ENCODE results near the gene BMERB1. TPM values are rescaled to one million over a fixed set of nuclear protein-coding genes. Genes with fewer than 3 reads are reported as not detected.

Gene BMERB1
- polyA plus RNA-seq, 1 of the 3 experiments (the other 2 are of a cell fraction): 33.9 TPM

DNA sequence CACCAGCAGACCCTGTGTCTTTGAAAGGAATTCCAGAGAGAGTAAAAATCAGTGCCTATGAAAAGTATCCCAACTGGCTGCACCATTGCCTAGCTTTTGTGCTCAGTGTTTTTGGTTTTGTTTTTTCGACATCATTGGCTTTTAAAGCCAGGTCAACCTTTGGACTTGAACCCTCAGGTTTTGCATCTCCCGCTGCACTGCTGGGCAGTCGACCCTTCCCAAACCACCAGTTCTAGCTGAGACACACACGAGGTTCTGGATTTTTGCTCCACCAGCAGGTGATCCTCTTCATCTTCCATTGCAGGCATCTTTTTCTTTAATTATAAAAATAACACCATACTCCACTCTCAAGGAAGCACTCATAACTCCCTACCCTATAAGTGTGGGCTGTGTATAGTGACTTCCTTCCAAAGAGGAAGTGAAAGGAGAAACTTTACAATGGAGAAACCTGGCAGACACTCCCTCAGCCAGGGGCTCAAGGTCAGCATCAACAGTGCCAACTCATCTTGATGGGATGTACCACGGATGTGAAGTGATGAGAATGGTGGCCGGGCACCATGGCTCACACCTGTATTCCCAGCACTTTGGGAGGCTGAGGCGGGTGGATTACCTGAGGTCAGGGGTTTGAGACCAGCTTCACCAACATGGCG, 57.8 kb downstream of the BMERB1 start (continued):
- no peak for TF ChIP-seq PBX3 (IDR thresholded peaks at IDR 0.05)
- TF ChIP-seq NRF1 (IDR thresholded peaks at IDR 0.05; ENCODE audit: low read depth, low read length): no peak
- TF ChIP-seq RXRA (IDR thresholded peaks at IDR 0.05; ENCODE audit: borderline replicate concordance, low read depth): no peak
- TF ChIP-seq MEF2A (IDR thresholded peaks at IDR 0.05; ENCODE audit: borderline replicate concordance, low read depth): no peak
- TF ChIP-seq MXI1 (IDR thresholded peaks at IDR 0.05; ENCODE audit: low read depth, low read length): no peak
- no peak for TF ChIP-seq RAD21 (IDR thresholded peaks at IDR 0.05; ENCODE audit: low read length)
- no peak for TF ChIP-seq TEAD4 (IDR thresholded peaks at IDR 0.05; ENCODE audit: borderline replicate concordance, insufficient read depth)
- no peak for TF ChIP-seq CHD2 (IDR thresholded peaks at IDR 0.05; ENCODE audit: low read length, partially characterized antibody)
- TF ChIP-seq ELF1 (IDR thresholded peaks at IDR 0.05): no peak
- no peak for TF ChIP-seq FOXM1 (IDR thresholded peaks at IDR 0.05; ENCODE audit: low read depth)
- no peak for TF ChIP-seq USF1 (IDR thresholded peaks at IDR 0.05; ENCODE audit: borderline replicate concordance, low read depth)

GRCh38 chr16:15493466-15494180, 59.2 kb downstream of the BMERB1 start:
- Histone ChIP-seq H3K79me2 (ENCODE audit: insufficient read depth) (peaks cover 21% of the 10 kb centered on the region; the same call in 1 of the 2 replicates), H3K4me2 (peak overlapping the region; percentile 26), H3K4me1 (ENCODE audit: control insufficient read depth in 1 of 2, insufficient read depth in 2 of 2, low read depth in 1 of 2, low read length in 1 of 2) (peaks cover 2 to 20% of the 10 kb centered on the region in 2 experiments; a peak in 3 of 4 replicates), H3K36me3 (replicated peaks in 1 of 2; ENCODE audit: control insufficient read depth in 1 of 2, insufficient read depth in 2 of 2, low read length in 1 of 2) (peaks cover 0 to 6% of the 10 kb centered on the region in 2 experiments), H3K9me3 (no peaks in the 10 kb centered on the region), H2AFZ (ENCODE audit: low read depth) (no peak overlapping the region), H4K20me1 (ENCODE audit: insufficient read depth) (no peaks in the 10 kb centered on the region), H3K27me3 (ENCODE audit: insufficient read depth) (no peaks in the 10 kb centered on the region), H3K4me3 (ENCODE audit: low read depth in 2 of 2, low read length in 1 of 2) (no peak overlapping the region), H3K9ac (peak overlapping the region; percentile 2; the same call in 1 of the 2 replicates), H3K9me2 (no peaks in the 10 kb centered on the region), H3F3A (replicated peaks; ENCODE audit: insufficient read depth) (peaks cover 22% of the 10 kb centered on the region), H3K27ac (ENCODE audit: low read depth in 2 of 2, low read length in 1 of 2) (peak overlapping the region in 1 of 2 experiments; percentile 76; a peak in 3 of 4 replicates)
- WGBS (ENCODE audit: low lambda C conversion rate): 66% methylated on average over 9 of the region's 9 CpGs
- ChIA-PET CTCF (no interaction called here), POLR2A (no interaction called here)
- DNase-seq: no peak
- TF ChIP-seq FOXJ3 (CRISPR knock-in tag; IDR thresholded peaks at IDR 0.05) (no peak), MXI1 (IDR thresholded peaks at IDR 0.05; ENCODE audit: low read depth, low read length) (no peak), ELF1 (IDR thresholded peaks at IDR 0.05) (no peak), YY1 (IDR thresholded peaks at IDR 0.05; ENCODE audit: low read depth) (no peak), GATA2 (CRISPR knock-in tag; IDR thresholded peaks at IDR 0.05) (no peak), FOXM1 (IDR thresholded peaks at IDR 0.05; ENCODE audit: low read depth) (no peak), NFIC (IDR thresholded peaks at IDR 0.05; ENCODE audit: borderline replicate concordance) (no peak), TAF1 (IDR thresholded peaks at IDR 0.05; ENCODE audit: borderline replicate concordance, low read depth, low read length) (no peak), TCF12 (IDR thresholded peaks at IDR 0.05) (peak; percentile 70; the same call in 1 of the 2 replicates), IRF3 (IDR thresholded peaks at IDR 0.05; ENCODE audit: low read depth, low read length) (no peak), SMC3 (IDR thresholded peaks at IDR 0.05; ENCODE audit: low read depth, low read length) (no peak), JUND (IDR thresholded peaks at IDR 0.05) (0 out of 2 replicates have a peak, but pooled peaks have one; percentile 2), POLR2AphosphoS5 (IDR thresholded peaks at IDR 0.05; ENCODE audit: low read depth, low read length) (0 out of 2 replicates have a peak, but pooled peaks have one; percentile 29), MEF2A (IDR thresholded peaks at IDR 0.05; ENCODE audit: borderline replicate concordance, low read depth) (no peak), PBX3 (IDR thresholded peaks at IDR 0.05) (peak; percentile 73), RFX5 (IDR thresholded peaks at IDR 0.05; ENCODE audit: low read length) (no peak), EZH2phosphoT487 (IDR thresholded peaks at IDR 0.05; ENCODE audit: borderline replicate concordance, low read depth) (no peak), NRF1 (IDR thresholded peaks at IDR 0.05; ENCODE audit: low read depth, low read length) (no peak), GABPA (IDR thresholded peaks at IDR 0.05; ENCODE audit: low read depth) (no peak), USF1 (IDR thresholded peaks at IDR 0.05; ENCODE audit: borderline replicate concordance, low read depth) (no peak), TEAD4 (IDR thresholded peaks at IDR 0.05; ENCODE audit: borderline replicate concordance, insufficient read depth) (no peak)
